Measurements from ENCODE around the gene ATP2A3. TPM values are rescaled to one million over a fixed set of nuclear protein-coding genes. Genes with fewer than 3 reads are reported as not detected.

Gene ATP2A3
- total and polyA plus RNA-seq, 9 donors = 1.6 to 9.9 (median 4.2) TPM

- Histone ChIP-seq H3K4me1 (ENCODE audit: insufficient read depth) (no peaks in the 10 kb centered on the region), H3K27me3 (no peaks in the 10 kb centered on the region), H3K9me3 (no peaks in the 10 kb centered on the region), H3K36me3 (no peaks in the 10 kb centered on the region), H3K4me3 (no peak overlapping the region), H3K27ac (no peak overlapping the region)
- WGBS, 3 donors = 18 to 28% (median 20%) methylated on average over 11 of the region's 11 CpGs
- intact Hi-C loops (cut with DNase I) = no loop called here
- DNase-seq = no peak
- TF ChIP-seq EP300 (IDR thresholded peaks at IDR 0.05) (no peak), POLR2A (IDR thresholded peaks at IDR 0.05) (no peak), CTCF (IDR thresholded peaks at IDR 0.05) (no peak)
Measured at GRCh38 chr17:3962217-3962964, 1.8 kb downstream of the ATP2A3 start.

- no peaks in the 10 kb centered on the region for H3K4me1 ChIP-seq (ENCODE audit: insufficient read depth)
- H3K9me3 ChIP-seq = no peaks in the 10 kb centered on the region
- TF ChIP-seq POLR2A (IDR thresholded peaks at IDR 0.05) (no peak), CTCF (IDR thresholded peaks at IDR 0.05) (no peak), EP300 (IDR thresholded peaks at IDR 0.05) (no peak)
- intact Hi-C loops (cut with DNase I) = no loop called here
- no peak overlapping the region for H3K4me3 ChIP-seq
- no peak for DNase-seq
- whole genome bisulfite sequencing, 3 donors = 62 to 75% (median 64%) methylated on average over 5 of the region's 5 CpGs
- H3K27ac ChIP-seq = no peak overlapping the region
- H3K27me3 ChIP-seq = no peaks in the 10 kb centered on the region
- H3K36me3 ChIP-seq = no peaks in the 10 kb centered on the region
Measured at GRCh38 chr17:3961564-3962047, 2.6 kb downstream of the ATP2A3 start.

GRCh38 chr17:3960764-3961163 lies 3.5 kb downstream of the ATP2A3 start:
- H3K36me3 ChIP-seq = no peaks in the 10 kb centered on the region
- TF ChIP-seq EP300 (IDR thresholded peaks at IDR 0.05) = no peak
- no peak for TF ChIP-seq CTCF (IDR thresholded peaks at IDR 0.05)
- no peak for TF ChIP-seq POLR2A (IDR thresholded peaks at IDR 0.05)
- WGBS, 3 donors = 31 to 60% (median 37%) methylated on average over 14 of the region's 14 CpGs
- no peaks in the 10 kb centered on the region for H3K4me1 ChIP-seq (ENCODE audit: insufficient read depth)
- H3K9me3 ChIP-seq = no peaks in the 10 kb centered on the region
- no peak for DNase-seq
- H3K27me3 ChIP-seq = no peaks in the 10 kb centered on the region
- H3K4me3 ChIP-seq = no peak overlapping the region
- intact Hi-C loops (cut with DNase I) = no loop called here
- no peak overlapping the region for H3K27ac ChIP-seq

- Histone ChIP-seq H3K4me1 (ENCODE audit: insufficient read depth) (no peaks in the 10 kb centered on the region), H3K27ac (no peak overlapping the region)
- no peak for DNase-seq
Measured at GRCh38 chr17:3959921-3960601, 4.2 kb downstream of the ATP2A3 start.

More at GRCh38 chr17:3959921-3960601, 4.2 kb downstream of the ATP2A3 start:
- no peaks in the 10 kb centered on the region for H3K36me3 ChIP-seq
- H3K4me3 ChIP-seq = no peak overlapping the region
- TF ChIP-seq EP300 (IDR thresholded peaks at IDR 0.05) (no peak), CTCF (IDR thresholded peaks at IDR 0.05) (no peak), POLR2A (IDR thresholded peaks at IDR 0.05) (no peak)
- intact Hi-C loops (cut with DNase I) = no loop called here
- H3K27me3 ChIP-seq = no peaks in the 10 kb centered on the region
- WGBS, 3 donors = 91 to 94% (median 93%) methylated on average over 13 to 14 of the region's 14 CpGs
- H3K9me3 ChIP-seq = no peaks in the 10 kb centered on the region
